Left renal pelvis (tissue), 4 donors: ENCODE results near the gene UBE4A. TPM values are rescaled to one million over a fixed set of nuclear protein-coding genes. Genes with fewer than 3 reads are reported as not detected.

Source experiments
- DNase-seq, 4 donors: peaks; one replicate each; pipeline ENCODE4 v3.0.0-alpha.2; 2013; ENCODE audit warnings: low read depth in 4 of 4, low spot score in 3 of 4
- polyA plus RNA-seq, 4 donors: library from polyadenylated mRNA; unstranded; fragments of 120-200 nt; gene quantifications; one replicate each; pipeline ENCODE4 v1.2.1, GENCODE V29; 2013; ENCODE audit not compliant: insufficient read length in 4 of 4

The UBE4A gene
- polyA plus RNA-seq: 10 to 100 TPM; 39.0 to 44.9 (median 41.8) TPM

- peak; percentile 77 to 90 (median 87) for DNase-seq
Measured at GRCh38 chr11:118359295-118359958, at the start of gene UBE4A. Gene UBE4A, plus strand, starts transcription at chr11:118359600. Its CDS starts 5,481 bp downstream, at chr11:118365081.

GRCh38 chr11:118310271-118310670 is 49.1 kb upstream of the UBE4A start:
- no peak for DNase-seq

GRCh38 chr11:118310781-118311485 is 48.5 kb upstream of the UBE4A start:
- no peak for DNase-seq

- DNase-seq: no peak
Measured at GRCh38 chr11:118311518-118311917, 47.9 kb upstream of the UBE4A start.

- no peak for DNase-seq
Measured at GRCh38 chr11:118312328-118312727, 47.1 kb upstream of the UBE4A start.

- no peak for DNase-seq
Measured at GRCh38 chr11:118313242-118313641, 46.2 kb upstream of the UBE4A start.

- no peak for DNase-seq
Measured at GRCh38 chr11:118314988-118315411, 44.4 kb upstream of the UBE4A start.

- DNase-seq: no peak
Measured at GRCh38 chr11:118318124-118318523, 41.3 kb upstream of the UBE4A start.

GRCh38 chr11:118318581-118319336 is 40.6 kb upstream of the UBE4A start:
- DNase-seq: no peak

GRCh38 chr11:118319337-118319707 is 40.1 kb upstream of the UBE4A start:
- no peak for DNase-seq

- no peak for DNase-seq
Measured at GRCh38 chr11:118320515-118320914, 38.9 kb upstream of the UBE4A start.

- no peak for DNase-seq
Measured at GRCh38 chr11:118321386-118322082, 37.9 kb upstream of the UBE4A start.

GRCh38 chr11:118322721-118323120 is 36.7 kb upstream of the UBE4A start:
- no peak for DNase-seq

GRCh38 chr11:118325283-118325682 is 34.1 kb upstream of the UBE4A start:
- DNase-seq: no peak

- no peak for DNase-seq
Measured at GRCh38 chr11:118328745-118329144, 30.7 kb upstream of the UBE4A start.

- no peak for DNase-seq
Measured at GRCh38 chr11:118334745-118335144, 24.7 kb upstream of the UBE4A start.

- DNase-seq: no peak
Measured at GRCh38 chr11:118338637-118339061, 20.8 kb upstream of the UBE4A start.

GRCh38 chr11:118339281-118339961 is 20.0 kb upstream of the UBE4A start:
- DNase-seq: no peak

GRCh38 chr11:118340449-118340848 is 19.0 kb upstream of the UBE4A start:
- no peak for DNase-seq

- DNase-seq: no peak
Measured at GRCh38 chr11:118341261-118341660, 18.1 kb upstream of the UBE4A start.
